NOMO-1 treated with dmso at 0.1 percent for 144 hours (cell line): Measurements from ENCODE around the gene CDK11A.
"Not testable (repeated sequence)": the region's sequence is repeated elsewhere in the genome, so short reads cannot be mapped to it uniquely, and the experiment has no call there.

Experiments
- DNase-seq: peaks from one replicate; lab custom pipeline; 2025; ENCODE audit not compliant: unreplicated experiment; lab: John Stamatoyannopoulos, UW

Gene CDK11A

DNA sequence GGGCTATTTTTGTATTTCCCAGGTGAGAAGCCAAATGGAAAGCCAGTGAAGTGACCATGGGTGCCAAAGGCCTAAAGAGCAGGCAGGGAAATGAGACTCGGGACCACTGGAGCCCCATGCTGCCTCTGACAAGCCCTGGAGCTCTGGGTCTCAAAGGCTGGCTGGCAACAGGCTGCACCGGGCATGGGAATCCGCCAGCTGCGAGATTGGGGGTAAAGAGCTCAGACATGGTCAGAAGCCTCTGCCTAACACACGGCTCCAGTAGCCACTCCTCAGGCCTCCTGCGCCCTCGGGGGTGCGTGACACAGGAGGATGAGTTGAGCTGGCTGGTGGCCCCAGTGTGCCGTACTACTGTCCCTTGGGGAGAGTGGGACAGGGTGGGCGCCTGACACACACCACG, 59.8 kb downstream of the CDK11A start:
- not testable (repeated sequence) for DNase-seq

DNA sequence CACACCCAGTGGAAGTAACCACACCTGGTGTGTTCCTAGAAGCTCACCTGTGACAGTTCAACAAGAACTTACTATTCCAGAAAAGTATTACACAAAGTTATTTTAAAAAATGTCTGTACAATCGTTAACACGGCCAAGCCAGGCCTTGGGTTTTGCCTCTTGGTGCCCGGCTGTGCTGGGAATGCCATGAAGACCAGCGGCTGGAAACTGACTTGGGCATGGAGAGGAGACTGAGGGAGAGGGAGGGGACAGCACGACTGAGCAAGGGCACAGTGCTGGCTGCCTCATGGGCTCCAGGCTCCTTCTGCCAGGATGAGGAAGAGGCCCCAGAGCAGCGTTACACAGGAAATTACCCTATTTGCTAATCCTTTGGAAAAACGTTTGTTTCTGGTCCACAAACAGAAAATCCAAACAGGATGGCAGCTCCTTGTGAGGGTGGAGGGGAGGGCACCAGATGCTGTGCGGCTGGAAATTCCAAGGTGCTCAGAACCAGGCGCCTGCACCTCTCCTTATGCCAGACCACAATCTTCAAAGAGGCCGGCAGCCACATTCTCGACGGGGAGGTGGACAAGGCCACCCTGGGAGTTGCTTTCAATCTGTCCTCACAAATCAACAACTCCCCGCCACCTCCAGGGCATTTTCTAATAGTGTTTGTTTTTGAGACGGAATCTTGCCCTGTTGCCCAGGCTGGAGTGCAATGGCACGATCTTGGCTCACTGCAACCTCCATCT, 61.2 kb downstream of the CDK11A start:
- not testable (repeated sequence) for DNase-seq

DNA sequence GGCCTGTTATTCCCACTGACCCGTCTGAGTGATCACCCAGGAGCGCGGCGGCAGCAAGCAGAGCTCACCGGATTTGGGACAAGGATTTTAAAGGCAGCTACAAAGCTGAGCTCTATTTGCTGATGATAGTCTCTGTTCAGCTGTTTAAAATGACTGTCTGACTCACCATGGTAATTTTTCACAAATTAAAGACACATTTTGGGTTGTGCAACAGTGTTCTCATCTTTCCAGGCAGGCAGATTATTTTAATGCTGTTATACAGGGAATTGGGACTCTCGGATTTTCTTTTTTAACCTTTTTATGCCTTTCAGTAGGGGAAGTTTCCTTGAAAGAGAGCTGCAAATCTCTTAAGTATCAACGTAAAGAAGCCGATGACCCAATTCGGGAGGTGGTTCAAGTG, 61.8 kb downstream of the CDK11A start:
- DNase-seq, result not testable (repeated sequence)

DNA sequence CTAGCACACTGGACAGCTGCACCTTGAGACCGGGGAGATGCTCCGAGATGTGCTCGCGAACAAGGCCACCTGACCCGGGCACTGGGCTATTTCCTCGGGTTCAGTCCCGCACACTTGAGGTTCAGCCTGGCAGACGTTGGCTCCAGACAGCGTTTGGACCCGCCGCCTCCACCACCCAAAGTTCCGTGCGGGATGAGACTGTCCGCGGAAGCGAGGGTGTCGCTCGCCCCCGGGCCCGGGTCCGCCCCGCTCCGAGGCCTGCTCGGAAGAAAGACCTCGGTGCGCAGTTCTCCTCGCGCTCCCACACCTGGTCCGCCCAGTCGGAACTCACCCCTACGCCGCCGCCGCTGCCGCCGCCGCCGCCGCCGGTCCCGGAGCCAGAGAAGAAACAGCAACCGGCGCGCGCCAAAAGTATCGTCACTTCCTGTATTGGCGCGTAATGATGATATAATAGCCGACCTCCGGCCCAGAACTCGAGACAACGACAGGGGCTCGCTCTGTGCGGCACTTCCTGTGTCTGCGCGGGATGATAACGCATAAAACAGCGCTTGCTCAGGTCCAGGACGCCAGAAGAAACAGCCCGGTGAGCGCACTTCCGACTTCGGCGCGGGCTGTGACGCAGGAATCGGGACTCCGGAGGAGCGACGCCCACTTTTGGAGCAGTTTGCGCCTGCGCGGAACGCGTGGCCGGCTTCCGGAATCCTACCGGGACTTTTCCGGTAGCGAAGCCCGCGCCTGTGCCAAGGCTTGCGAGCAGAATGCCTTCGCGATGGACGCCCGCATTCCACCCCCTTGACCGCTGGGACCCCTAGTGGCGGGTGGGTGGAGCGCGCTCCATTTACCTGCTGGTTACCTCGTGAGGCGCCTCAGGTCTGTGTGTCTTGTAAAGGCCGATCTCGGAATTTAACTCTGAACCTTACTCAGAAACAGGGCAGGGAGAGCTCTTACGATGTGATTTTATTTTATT, 65.3 kb downstream of the CDK11A start, which contains the start of gene CDK11B:
Gene CDK11B, minus strand, starts transcription at position 422 of the 967 bp plus-strand sequence. CDS start 1,519 bp downstream, outside the sequence.
- DNase-seq, result peak; percentile 86
